PFSK-1 (cell line): ENCODE data around the gene KANSL1L.

ENCODE experiments used
- POLR2AphosphoS5 ChIP-seq: IDR thresholded peaks from 2 replicates; pipeline ENCODE4 v1.6.1; 2012; ENCODE audit warnings: low read depth, mild to moderate bottlenecking, control low read depth, low read length, moderate library complexity
- SIN3A ChIP-seq: IDR thresholded peaks from 2 replicates; pipeline ENCODE4 v1.6.1; 2012; ENCODE audit warnings: mild to moderate bottlenecking, low read length, moderate library complexity, borderline replicate concordance; ENCODE audit not compliant: insufficient read depth

GRCh38 chr2:209993968-209994367 is 177.2 kb downstream of the KANSL1L start:
- TF ChIP-seq SIN3A, result no peak
- TF ChIP-seq POLR2AphosphoS5, result no peak
